Measurements from ENCODE around the gene B3GAT2.

B3GAT2 gene

DNA sequence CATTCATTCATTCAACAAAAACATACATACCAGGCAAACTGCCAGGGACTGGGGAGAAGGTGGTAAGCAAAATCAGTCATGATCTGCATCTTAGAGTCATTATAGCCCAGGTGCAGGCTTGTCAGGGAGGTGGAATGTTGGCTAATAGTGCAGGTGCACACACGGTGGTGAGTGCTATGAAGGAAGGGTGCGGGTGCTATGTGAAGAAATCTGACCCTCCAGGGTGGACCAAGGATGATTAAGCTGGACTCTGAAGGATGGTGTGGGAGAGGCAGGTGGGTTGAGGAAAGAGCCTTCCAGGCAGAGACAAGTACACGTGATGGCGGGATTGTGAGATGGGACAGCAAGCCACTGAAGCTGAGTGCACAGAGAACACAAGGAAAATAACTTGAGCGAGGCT lies 77.4 kb downstream of the B3GAT2 start:
- H3K4me3 ChIP-seq (ENCODE audit: low read length): no peak overlapping the region
- DNase-seq (ENCODE audit: low read depth): no peak
- TF ChIP-seq, protein P1, sequence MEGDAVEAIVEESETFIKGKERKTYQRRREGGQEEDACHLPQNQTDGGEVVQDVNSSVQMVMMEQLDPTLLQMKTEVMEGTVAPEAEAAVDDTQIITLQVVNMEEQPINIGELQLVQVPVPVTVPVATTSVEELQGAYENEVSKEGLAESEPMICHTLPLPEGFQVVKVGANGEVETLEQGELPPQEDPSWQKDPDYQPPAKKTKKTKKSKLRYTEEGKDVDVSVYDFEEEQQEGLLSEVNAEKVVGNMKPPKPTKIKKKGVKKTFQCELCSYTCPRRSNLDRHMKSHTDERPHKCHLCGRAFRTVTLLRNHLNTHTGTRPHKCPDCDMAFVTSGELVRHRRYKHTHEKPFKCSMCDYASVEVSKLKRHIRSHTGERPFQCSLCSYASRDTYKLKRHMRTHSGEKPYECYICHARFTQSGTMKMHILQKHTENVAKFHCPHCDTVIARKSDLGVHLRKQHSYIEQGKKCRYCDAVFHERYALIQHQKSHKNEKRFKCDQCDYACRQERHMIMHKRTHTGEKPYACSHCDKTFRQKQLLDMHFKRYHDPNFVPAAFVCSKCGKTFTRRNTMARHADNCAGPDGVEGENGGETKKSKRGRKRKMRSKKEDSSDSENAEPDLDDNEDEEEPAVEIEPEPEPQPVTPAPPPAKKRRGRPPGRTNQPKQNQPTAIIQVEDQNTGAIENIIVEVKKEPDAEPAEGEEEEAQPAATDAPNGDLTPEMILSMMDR (conservative IDR thresholded peaks at IDR 0.05; ENCODE audit: low read depth, low read length): no peak

DNA sequence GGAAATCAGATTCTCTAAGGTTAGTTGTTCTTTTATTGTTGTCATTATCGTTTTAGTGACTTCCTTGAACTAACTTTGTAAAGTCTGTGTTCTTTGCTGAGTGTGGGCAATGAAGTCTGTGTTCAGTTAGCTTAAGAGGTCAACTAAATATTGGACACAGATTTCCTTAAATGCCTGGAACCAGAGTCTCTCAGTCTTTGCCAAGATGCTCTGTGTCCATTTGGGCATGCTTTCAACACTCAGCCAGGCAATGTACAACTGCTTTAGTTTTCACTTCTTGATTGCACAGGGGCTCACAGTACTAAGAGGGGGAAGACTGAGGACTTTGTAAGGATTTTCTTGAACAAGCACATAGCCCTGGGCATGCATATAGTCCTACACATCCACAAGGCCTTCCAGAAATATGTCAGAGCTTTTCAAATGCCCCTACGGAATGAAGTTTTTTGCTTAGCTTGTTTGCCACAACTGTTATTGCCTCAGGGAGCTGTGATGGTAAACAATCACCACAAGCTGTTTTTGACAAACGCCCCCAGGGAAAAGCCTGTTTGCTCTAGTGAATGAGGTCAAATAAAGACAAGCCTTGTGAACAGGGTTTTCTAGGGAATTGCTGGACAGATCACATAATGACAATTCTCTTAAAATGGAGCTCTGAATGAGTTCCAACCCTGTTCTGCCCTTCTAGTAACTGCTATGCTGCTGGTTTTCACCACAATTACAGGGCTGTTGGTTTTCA lies 82.5 kb downstream of the B3GAT2 start:
- TF ChIP-seq, protein P1 (conservative IDR thresholded peaks at IDR 0.05; ENCODE audit: low read depth, low read length): no peak
- no peak overlapping the region for H3K4me3 ChIP-seq (ENCODE audit: low read length)
- no peak for DNase-seq (ENCODE audit: low read depth)

DNA sequence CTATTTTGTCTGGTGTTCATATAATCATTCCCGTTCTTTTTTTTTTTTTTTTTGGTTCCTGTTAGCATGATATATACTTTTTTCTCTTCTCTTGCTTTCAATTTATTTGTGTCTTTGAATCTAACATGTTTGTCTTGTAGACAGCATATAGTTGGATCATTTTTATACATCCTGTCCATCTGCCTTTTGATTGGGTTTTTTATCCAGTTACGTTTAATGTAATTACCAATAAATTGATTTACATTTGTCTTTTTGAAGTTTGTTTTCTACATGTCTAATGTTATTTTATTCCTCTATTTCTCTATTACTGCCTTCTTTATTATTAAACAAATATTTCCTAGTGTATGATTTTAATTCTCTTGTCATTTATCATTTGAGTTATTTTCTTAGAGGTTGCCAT lies 84.4 kb downstream of the B3GAT2 start:
- H3K4me3 ChIP-seq (ENCODE audit: low read length): no peak overlapping the region
- DNase-seq (ENCODE audit: low read depth): no peak
- TF ChIP-seq, protein P1 (conservative IDR thresholded peaks at IDR 0.05; ENCODE audit: low read depth, low read length): no peak

DNA sequence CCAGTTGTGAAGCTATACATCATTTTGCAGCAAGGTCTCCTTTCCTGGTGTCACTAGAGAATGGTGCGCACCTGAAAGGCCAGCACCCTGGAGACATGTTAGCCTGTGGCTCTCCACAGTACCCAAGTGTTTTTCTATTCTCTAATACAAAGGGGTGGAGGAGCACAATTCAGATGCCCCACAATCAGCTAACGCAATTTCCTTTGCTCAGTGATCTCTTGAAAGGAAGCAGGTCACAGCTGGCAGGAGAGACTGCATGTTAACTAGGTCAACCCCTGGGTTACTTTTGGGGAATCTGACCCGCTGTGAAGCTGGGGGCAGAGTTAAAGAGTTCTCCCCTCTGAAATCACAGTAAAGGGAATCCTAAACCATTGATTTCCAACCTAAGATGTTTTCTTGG lies 92.5 kb downstream of the B3GAT2 start:
- no peak for DNase-seq (ENCODE audit: low read depth)
- H3K4me3 ChIP-seq (ENCODE audit: low read length): no peak overlapping the region
- TF ChIP-seq, protein P1 (conservative IDR thresholded peaks at IDR 0.05; ENCODE audit: low read depth, low read length): no peak

DNA sequence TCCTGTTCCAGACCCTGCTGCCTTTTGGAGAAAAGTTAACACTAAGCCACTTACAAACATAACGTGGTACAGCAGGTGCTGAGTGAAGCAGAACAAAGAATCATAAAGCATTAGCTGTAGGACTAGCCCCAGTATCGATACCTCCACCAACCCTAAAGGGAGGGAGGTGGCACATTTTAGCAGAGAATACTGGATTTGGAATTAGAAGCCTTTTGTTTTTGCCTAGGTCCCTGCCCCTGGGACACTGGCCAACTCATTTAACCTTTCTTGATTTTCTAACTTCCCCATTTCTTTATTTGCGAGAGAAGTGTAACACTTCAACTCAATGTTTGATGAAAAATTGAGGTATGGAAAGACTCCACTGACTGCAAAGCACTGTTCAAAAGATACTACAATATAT lies 93.5 kb downstream of the B3GAT2 start:
- TF ChIP-seq, protein P1 (conservative IDR thresholded peaks at IDR 0.05; ENCODE audit: low read depth, low read length): no peak

DNA sequence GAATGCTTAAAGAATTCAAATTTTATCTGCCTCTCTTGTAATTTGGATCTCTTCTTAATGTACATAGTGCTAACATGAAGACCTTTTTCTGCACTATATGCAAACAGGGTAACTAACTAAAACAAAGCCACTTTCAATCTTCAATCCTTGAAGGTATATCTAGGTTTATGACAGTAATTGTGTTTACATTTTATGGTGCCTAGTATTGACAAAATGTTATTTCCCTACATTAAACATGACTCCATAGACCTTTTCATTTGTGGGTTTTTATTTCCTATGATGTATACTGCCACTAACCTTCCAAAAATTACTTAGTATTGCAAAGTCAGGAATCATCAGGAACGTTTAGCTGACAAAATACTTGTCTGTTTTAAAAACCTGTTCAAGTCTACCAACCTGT lies 95.9 kb downstream of the B3GAT2 start:
- DNase-seq (ENCODE audit: low read depth): no peak
- no peak overlapping the region for H3K4me3 ChIP-seq (ENCODE audit: low read length)
- TF ChIP-seq, protein P1 (conservative IDR thresholded peaks at IDR 0.05; ENCODE audit: low read depth, low read length): no peak

More for the DNA sequence above, 93.5 kb downstream of the B3GAT2 start:
- no peak for DNase-seq (ENCODE audit: low read depth)
- no peak overlapping the region for H3K4me3 ChIP-seq (ENCODE audit: low read length)

DNA sequence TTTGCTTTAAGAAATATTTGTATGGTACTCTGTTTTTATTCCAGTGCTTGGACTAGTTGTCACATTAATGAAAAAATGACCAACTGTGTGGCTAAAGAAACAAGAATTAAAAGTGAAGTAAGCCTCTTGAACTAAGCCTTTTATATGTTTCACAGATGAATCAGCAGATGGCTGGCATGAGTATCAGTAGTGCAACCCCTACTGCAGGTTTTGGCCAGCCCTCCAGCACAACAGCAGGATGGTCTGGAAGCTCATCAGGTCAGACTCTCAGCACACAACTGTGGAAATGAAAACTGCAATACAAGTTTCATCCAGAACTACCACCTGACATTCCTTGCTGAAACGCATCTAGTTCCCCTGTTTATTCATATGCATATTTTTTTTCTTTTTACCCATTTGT lies 96.8 kb downstream of the B3GAT2 start:
- H3K4me3 ChIP-seq (ENCODE audit: low read length): no peak overlapping the region
- TF ChIP-seq, protein P1 (conservative IDR thresholded peaks at IDR 0.05; ENCODE audit: low read depth, low read length): no peak
- no peak for DNase-seq (ENCODE audit: low read depth)
